ENCODE results near the gene AGO4. TPM values are rescaled to one million over a fixed set of nuclear protein-coding genes. Genes with fewer than 3 reads are reported as not detected.

The AGO4 gene
- total RNA-seq, 1 donor from 2014 or later: 21.4 TPM

GRCh38 chr1:35850716-35851115 lies 42.9 kb downstream of the AGO4 start:
- Mint-ChIP-seq H3K4me3 (no peak overlapping the region), H3K27ac (no peak overlapping the region), H3K27me3 (no peaks in the 10 kb centered on the region), H3K9me3 (no peaks in the 10 kb centered on the region), H3K4me1 (ENCODE audit: unreplicated experiment) (no peaks in the 10 kb centered on the region), H3K36me3 (peaks cover 16% of the 10 kb centered on the region)
- DNase-seq (ENCODE audit: extremely low spot score, unreplicated experiment): no peak
- no peak for TF ChIP-seq CTCF (conservative IDR thresholded peaks at IDR 0.05)

- H3K4me1 Mint-ChIP-seq (ENCODE audit: unreplicated experiment): no peaks in the 10 kb centered on the region
- TF ChIP-seq CTCF (conservative IDR thresholded peaks at IDR 0.05): no peak
- peaks cover 19% of the 10 kb centered on the region for H3K36me3 Mint-ChIP-seq
- H3K27me3 Mint-ChIP-seq: no peaks in the 10 kb centered on the region
- H3K9me3 Mint-ChIP-seq: no peaks in the 10 kb centered on the region
- no peak overlapping the region for H3K27ac Mint-ChIP-seq
- no peak overlapping the region for H3K4me3 Mint-ChIP-seq
- no peak for DNase-seq (ENCODE audit: extremely low spot score, unreplicated experiment)
Observed at GRCh38 chr1:35851132-35851869, 43.5 kb downstream of the AGO4 start.

- TF ChIP-seq CTCF (conservative IDR thresholded peaks at IDR 0.05): no peak
- no peaks in the 10 kb centered on the region for H3K4me1 Mint-ChIP-seq (ENCODE audit: unreplicated experiment)
- no peak for DNase-seq (ENCODE audit: extremely low spot score, unreplicated experiment)
- no peaks in the 10 kb centered on the region for H3K9me3 Mint-ChIP-seq
- no peaks in the 10 kb centered on the region for H3K27me3 Mint-ChIP-seq
- H3K27ac Mint-ChIP-seq: no peak overlapping the region
- peaks cover 19% of the 10 kb centered on the region for H3K36me3 Mint-ChIP-seq
- H3K4me3 Mint-ChIP-seq: no peak overlapping the region
Observed at GRCh38 chr1:35852241-35852640, 44.4 kb downstream of the AGO4 start.

GRCh38 chr1:35854989-35855700 lies 47.3 kb downstream of the AGO4 start:
- DNase-seq (ENCODE audit: extremely low spot score, unreplicated experiment): no peak
- Mint-ChIP-seq H3K27me3 (no peaks in the 10 kb centered on the region), H3K27ac (no peak overlapping the region), H3K4me1 (ENCODE audit: unreplicated experiment) (no peaks in the 10 kb centered on the region), H3K9me3 (no peaks in the 10 kb centered on the region), H3K4me3 (no peak overlapping the region), H3K36me3 (peaks cover 13% of the 10 kb centered on the region)
- no peak for TF ChIP-seq CTCF (conservative IDR thresholded peaks at IDR 0.05)

GRCh38 chr1:35856964-35857363 lies 49.1 kb downstream of the AGO4 start:
- TF ChIP-seq CTCF (conservative IDR thresholded peaks at IDR 0.05): no peak

More at GRCh38 chr1:35856964-35857363, 49.1 kb downstream of the AGO4 start:
- peaks cover 11% of the 10 kb centered on the region for H3K36me3 Mint-ChIP-seq
- no peaks in the 10 kb centered on the region for H3K9me3 Mint-ChIP-seq
- no peak overlapping the region for H3K4me3 Mint-ChIP-seq
- H3K4me1 Mint-ChIP-seq (ENCODE audit: unreplicated experiment): no peaks in the 10 kb centered on the region
- H3K27ac Mint-ChIP-seq: no peak overlapping the region
- no peak for DNase-seq (ENCODE audit: extremely low spot score, unreplicated experiment)
- H3K27me3 Mint-ChIP-seq: no peaks in the 10 kb centered on the region
